Activated CD4-positive, alpha-beta memory T cell treated with anti-CD3 and anti-CD28 coated beads for 36 hours (primary cell): ENCODE results near the gene SMARCC2. TPM values are rescaled to one million over a fixed set of nuclear protein-coding genes. Genes with fewer than 3 reads are reported as not detected.

Experiments
- CTCF ChIA-PET: fragments of 350-600 bp; sonication (Branson Sonifier 250); formaldehyde crosslinking; loops from one replicate; lab custom pipeline; 2021; ENCODE audit warnings: antibody characterized with exemption, inconsistent platforms; lab: Charles Lee
- POLR2A ChIA-PET: fragments of 350-600 bp; sonication (Branson Sonifier 250); formaldehyde crosslinking; loops from one replicate; lab custom pipeline; 2021; ENCODE audit warnings: antibody characterized with exemption; lab: Charles Lee
- DNase-seq: peaks from one replicate; pipeline ENCODE4 v3.0.0-alpha.2; 2020
- H3K27ac Mint-ChIP-seq: one replicate; pipeline ENCODE4 v1.8.0; 2021; ENCODE audit warnings: mixed read lengths
- H3K27me3 Mint-ChIP-seq: one replicate; pipeline ENCODE4 v1.8.0; 2021; ENCODE audit warnings: mixed read lengths
- H3K36me3 Mint-ChIP-seq: one replicate; pipeline ENCODE4 v1.8.0; 2021; ENCODE audit warnings: mixed read lengths
- H3K4me1 Mint-ChIP-seq: one replicate; pipeline ENCODE4 v1.8.0; 2021; ENCODE audit warnings: low read depth, mixed read lengths
- H3K4me3 Mint-ChIP-seq: one replicate; pipeline ENCODE4 v1.8.0; 2021; ENCODE audit warnings: mild to moderate bottlenecking, mixed read lengths
- H3K9me3 Mint-ChIP-seq: one replicate; pipeline ENCODE4 v1.8.0; 2021; ENCODE audit warnings: mixed read lengths
- intact Hi-C: fragments of 100-400 bp; cut with micrococcal nuclease; formaldehyde crosslinking; loops from one replicate; pipeline ENCODE4 v1.15.1; 2023
- total RNA-seq, 2 experiments: library from RNA; stranded (reverse); gene quantifications; one replicate each; pipeline ENCODE4 v1.2.3, GENCODE V29; 2021

The SMARCC2 gene
- total RNA-seq, 2 experiments from 2014 or later, result 96.4 to 103 TPM

DNA sequence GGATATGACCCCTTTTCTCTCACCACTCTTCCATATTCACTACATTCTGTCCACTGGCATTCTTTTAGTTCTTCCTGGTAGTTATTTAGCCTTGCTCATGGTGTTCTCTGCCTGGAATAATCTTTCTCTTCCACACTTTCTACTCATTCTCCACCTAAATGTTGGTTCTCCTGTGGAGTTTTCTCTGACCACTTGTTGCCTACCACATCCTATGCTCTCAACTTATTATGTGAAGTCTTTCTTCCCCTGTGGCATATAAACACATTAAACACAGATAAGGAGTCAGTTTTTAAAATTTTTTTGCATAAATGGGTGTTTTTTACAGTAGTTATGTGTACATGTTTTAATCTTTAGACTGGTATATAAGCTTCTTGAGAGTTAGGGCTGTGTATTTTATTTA is 3.3 kb upstream of the SMARCC2 start:
- Mint-ChIP-seq H3K27me3 (no peaks in the 10 kb centered on the region), H3K4me1 (peaks cover 23% of the 10 kb centered on the region), H3K4me3 (no peak overlapping the region), H3K9me3 (no peaks in the 10 kb centered on the region), H3K27ac (no peak overlapping the region), H3K36me3 (peaks cover 6% of the 10 kb centered on the region)
- intact Hi-C loops, result loop anchor here (2.0 kb wide), 2 partner anchors 74 to 108 kb away; partner anchors contain the start of genes COQ10A and CS
- ChIA-PET CTCF (interaction anchor here (0.6 to 6.3 kb wide), 14 partner anchors 14 to 311 kb away, joined by 3 to 168 read pairs (median 4); partner anchors contain the start of genes ESYT1, RNF41, RPL41 and ZC3H10), POLR2A (no interaction called here)
- no peak for DNase-seq

DNA sequence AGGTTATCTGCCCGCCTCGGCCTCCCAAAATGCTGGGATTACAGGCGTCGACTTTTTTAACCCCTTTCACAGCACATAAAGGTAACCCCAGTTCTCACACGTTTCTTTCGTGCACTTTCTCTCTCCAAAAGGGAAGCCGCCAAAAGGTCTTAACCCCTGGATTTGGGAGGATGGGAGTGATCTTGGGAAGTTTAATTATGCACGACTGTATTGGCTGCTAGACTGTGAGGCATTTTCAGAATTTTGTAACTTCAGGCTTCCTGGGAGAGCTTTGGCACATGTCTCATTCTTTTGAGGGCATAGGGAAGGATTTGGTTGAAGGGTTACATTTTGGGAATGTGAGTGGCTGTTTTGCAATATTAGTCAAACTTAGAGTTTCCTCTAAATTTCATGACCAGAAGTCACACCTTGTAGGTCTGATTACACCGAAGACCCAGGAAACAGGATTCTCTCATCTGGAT is 1.4 kb upstream of the SMARCC2 start:
- Mint-ChIP-seq H3K4me1 (peaks cover 34% of the 10 kb centered on the region), H3K27me3 (no peaks in the 10 kb centered on the region), H3K4me3 (peak overlapping the region; percentile 86), H3K9me3 (no peaks in the 10 kb centered on the region), H3K36me3 (peaks cover 11% of the 10 kb centered on the region), H3K27ac (peak overlapping the region; percentile 95)
- ChIA-PET POLR2A (interaction anchor here (1.8 to 4.4 kb wide), 5 partner anchors 31 to 72 kb away, joined by 5 to 54 read pairs (median 17); partner anchors contain the start of genes ESYT1, MYL6, RNF41 and RPL41), CTCF (interaction anchor here (1.2 to 6.3 kb wide), 10 partner anchors 15 to 307 kb away, joined by 3 to 168 read pairs (median 11); partner anchors contain the start of genes ESYT1, RNF41, RPL41 and ZC3H10)
- DNase-seq, result no peak
- intact Hi-C loops, result no loop called here

DNA sequence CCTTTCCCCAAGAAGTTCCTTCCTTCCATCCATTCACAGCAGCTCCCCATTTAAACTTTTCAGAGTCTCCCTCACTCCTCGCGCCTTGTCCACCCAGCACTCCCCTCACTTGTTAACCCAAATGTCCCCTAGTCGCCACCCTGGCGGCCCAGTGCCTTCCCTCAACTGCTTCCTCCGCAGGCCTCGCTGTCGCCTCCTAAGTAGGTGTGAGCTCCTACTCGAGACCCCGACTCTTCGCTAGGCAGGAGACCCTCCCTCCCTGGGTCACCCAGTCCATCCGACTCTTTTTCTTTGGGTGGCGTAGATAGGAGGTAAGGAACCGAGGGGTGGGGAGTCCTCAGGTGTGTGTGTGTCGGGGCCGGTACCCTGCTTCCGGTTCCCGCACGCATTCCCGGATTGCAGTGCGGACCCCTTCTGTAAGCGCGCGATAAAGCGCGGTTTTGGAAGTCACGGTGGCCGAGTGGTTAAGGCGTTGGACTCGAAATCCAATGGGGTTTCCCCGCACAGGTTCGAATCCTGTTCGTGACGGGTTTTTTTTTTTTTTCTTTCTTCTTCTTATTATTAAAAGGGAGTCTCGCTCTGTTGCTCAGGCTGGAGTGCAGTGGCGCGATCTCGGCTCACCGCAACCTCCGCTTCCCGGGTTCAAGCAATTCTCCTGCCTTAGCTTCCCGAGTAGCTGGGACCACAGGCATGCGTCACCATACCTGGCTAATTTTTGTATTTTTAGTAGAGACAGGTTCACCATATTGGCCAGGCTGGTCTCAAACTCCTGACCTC is 823 bp upstream of the SMARCC2 start:
- peaks cover 35% of the 10 kb centered on the region for H3K4me1 Mint-ChIP-seq
- ChIA-PET POLR2A (interaction anchor here (0.6 to 4.4 kb wide), 16 partner anchors 13 to 148 kb away, joined by 3 to 54 read pairs (median 5); partner anchors contain the start of genes CS, ESYT1, IL23A and MYL6), CTCF (interaction anchor here (0.7 to 6.3 kb wide), 41 partner anchors 10 to 451 kb away, joined by 3 to 168 read pairs (median 6); partner anchors contain the start of genes ANKRD52, COQ10A, ESYT1 and MYL6)
- peak; percentile 91 for DNase-seq
- no peaks in the 10 kb centered on the region for H3K27me3 Mint-ChIP-seq
- H3K36me3 Mint-ChIP-seq, result peaks cover 12% of the 10 kb centered on the region
- peak overlapping the region; percentile 86 for H3K4me3 Mint-ChIP-seq
- H3K27ac Mint-ChIP-seq, result peak overlapping the region; percentile 95
- intact Hi-C loops, result loop anchor here (1.0 to 2.0 kb wide), 2 partner anchors 38 to 143 kb away; partner anchors contain the start of gene MYL6B
- H3K9me3 Mint-ChIP-seq, result no peaks in the 10 kb centered on the region

DNA sequence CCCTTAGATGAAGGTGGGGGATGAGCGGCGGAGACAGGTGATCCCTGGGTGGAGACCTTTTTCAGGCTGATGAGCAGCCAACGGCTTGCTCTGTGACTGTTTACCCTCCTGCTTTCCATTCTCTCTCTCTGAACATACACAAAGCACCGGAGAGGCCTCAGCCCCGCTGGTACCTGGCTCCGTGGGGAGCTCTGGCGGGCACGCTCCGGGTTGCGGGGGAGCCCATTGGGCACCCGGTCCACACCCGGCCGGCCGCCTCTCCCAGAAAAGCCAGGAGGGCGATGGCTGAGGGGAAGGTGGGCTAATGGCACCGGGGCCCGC is 545 bp downstream of the SMARCC2 start:
- CTCF ChIA-PET, result interaction anchor here (0.7 to 6.3 kb wide), 26 partner anchors 9 to 450 kb away, joined by 3 to 168 read pairs (median 6); partner anchors contain the start of genes ANKRD52, COQ10A, ESYT1 and MYL6
- POLR2A ChIA-PET, result interaction anchor here (0.6 to 4.4 kb wide), 14 partner anchors 14 to 491 kb away, joined by 3 to 54 read pairs (median 6); partner anchors contain the start of genes ANKRD52, CNPY2, COQ10A and CS
- intact Hi-C loops, result loop anchor here (1.0 to 2.0 kb wide), 4 partner anchors 36 to 142 kb away; partner anchors contain the start of genes MYL6B and ZC3H10
- peaks cover 21% of the 10 kb centered on the region for H3K36me3 Mint-ChIP-seq
- peak overlapping the region; percentile 87 for H3K4me3 Mint-ChIP-seq
- peaks cover 35% of the 10 kb centered on the region for H3K4me1 Mint-ChIP-seq
- DNase-seq, result no peak
- H3K9me3 Mint-ChIP-seq, result no peaks in the 10 kb centered on the region
- H3K27ac Mint-ChIP-seq, result peak overlapping the region; percentile 87
- H3K27me3 Mint-ChIP-seq, result no peaks in the 10 kb centered on the region

DNA sequence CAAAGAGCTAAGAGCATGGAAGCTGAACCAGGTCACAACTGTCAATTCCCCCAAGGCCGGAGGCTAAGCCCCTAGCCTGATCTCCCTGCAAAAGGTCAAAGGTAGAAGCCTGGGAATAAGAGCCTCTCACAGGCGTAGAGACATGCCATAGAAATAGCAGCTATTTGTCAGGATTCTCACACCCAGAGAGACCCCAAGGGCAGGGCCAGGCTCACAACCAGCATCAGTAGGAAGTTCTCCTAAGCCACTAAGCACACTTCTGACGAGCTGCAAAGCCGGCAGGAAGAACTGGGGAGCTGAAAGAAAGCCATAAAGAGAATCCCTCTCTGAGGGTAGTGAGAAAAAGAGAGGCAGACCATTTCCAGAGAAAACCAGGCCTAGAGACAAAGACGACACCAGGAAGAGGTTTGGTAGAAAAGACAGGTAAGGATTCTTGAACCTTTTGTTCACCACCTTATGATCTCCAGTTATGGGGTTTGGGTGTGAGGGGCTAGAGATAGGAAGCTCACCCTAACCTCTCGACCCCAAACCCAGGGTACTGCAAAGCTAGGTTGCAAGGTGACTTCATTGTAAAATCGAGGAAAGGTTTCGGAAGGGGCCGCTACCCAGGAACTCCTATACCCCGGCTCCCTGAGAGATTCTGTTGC is 1.0 kb downstream of the SMARCC2 start:
- Mint-ChIP-seq H3K27ac (peak overlapping the region; percentile 87), H3K27me3 (no peaks in the 10 kb centered on the region), H3K36me3 (peaks cover 23% of the 10 kb centered on the region), H3K4me3 (peak overlapping the region; percentile 87), H3K4me1 (peaks cover 32% of the 10 kb centered on the region), H3K9me3 (no peaks in the 10 kb centered on the region)
- ChIA-PET CTCF (interaction anchor here (0.9 to 6.3 kb wide), 14 partner anchors 8 to 260 kb away, joined by 3 to 168 read pairs (median 13); partner anchors contain the start of genes ANKRD52, ESYT1, MYL6 and MYL6B), POLR2A (interaction anchor here (0.7 to 4.4 kb wide), 11 partner anchors 13 to 128 kb away, joined by 3 to 54 read pairs (median 7); partner anchors contain the start of genes ANKRD52, CNPY2, COQ10A and MYL6)
- no peak for DNase-seq
- intact Hi-C loops, result loop anchor here (1.0 to 2.0 kb wide), 3 partner anchors 62 to 141 kb away; partner anchors contain the start of gene ZC3H10

DNA sequence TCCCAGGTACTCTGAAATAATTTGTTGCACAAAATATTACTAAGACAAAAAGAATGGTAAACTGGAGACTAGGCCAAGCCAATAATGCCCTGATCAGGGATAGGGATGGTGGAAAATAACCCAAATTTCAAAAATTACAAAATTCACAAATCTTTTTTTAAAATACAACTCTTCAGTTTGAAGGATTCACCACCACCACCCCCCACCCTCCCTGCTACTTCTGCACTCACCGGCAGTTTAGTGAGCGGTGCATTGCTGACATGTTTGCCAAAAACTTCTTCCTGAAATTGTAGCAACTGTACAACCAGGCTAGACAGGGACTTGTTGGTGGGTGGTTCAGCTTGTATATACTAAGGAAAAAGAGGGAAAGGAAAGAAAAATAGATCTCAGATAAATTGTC is 2.3 kb downstream of the SMARCC2 start:
- Mint-ChIP-seq H3K27me3 (no peaks in the 10 kb centered on the region), H3K4me3 (no peak overlapping the region), H3K9me3 (no peaks in the 10 kb centered on the region), H3K4me1 (peaks cover 29% of the 10 kb centered on the region), H3K36me3 (peaks cover 25% of the 10 kb centered on the region), H3K27ac (peak overlapping the region; percentile 87)
- ChIA-PET POLR2A (interaction anchor here (1.5 to 4.4 kb wide), 2 partner anchors 22 to 69 kb away, joined by 3 to 54 read pairs; partner anchors contain the start of genes RPL41 and ZC3H10), CTCF (interaction anchor here (1.5 to 6.3 kb wide), 5 partner anchors 26 to 71 kb away, joined by 6 to 168 read pairs (median 50); partner anchors contain the start of genes ANKRD52, ESYT1, MYL6 and RNF41)
- no peak for DNase-seq
- intact Hi-C loops, result no loop called here

DNA sequence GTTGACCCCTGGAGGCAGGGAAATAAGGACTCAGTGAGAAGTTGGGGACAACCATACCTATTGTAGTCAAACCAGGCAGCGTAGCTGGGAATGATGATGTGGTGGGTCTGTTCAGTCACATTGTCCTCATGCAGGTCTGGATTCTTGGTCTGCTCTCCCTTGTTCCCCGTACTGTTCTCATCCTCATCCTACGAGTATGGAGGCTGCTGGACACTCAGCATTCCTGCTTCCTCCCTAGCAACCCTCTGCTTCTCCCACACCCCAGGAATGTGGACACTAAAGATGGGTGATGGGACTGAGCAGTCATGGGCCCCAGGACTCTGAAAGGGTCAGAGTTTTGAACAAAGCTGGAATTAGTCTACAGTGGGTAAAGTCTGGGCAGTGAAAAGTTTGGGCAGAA is 10.9 kb downstream of the SMARCC2 start:
- no peaks in the 10 kb centered on the region for H3K9me3 Mint-ChIP-seq
- no peak overlapping the region for H3K4me3 Mint-ChIP-seq
- no peak for DNase-seq
- ChIA-PET CTCF (interaction anchor here (0.9 kb wide), 1 partner anchor 11 kb away, joined by 3 read pairs; the partner anchor contains the start of gene SMARCC2), POLR2A (interaction anchor here (1.0 kb wide), 1 partner anchor 12 kb away, joined by 4 read pairs; no protein-coding TSS in a partner anchor)
- intact Hi-C loops, result no loop called here
- H3K27ac Mint-ChIP-seq, result no peak overlapping the region
- H3K36me3 Mint-ChIP-seq, result peaks cover 56% of the 10 kb centered on the region
- H3K4me1 Mint-ChIP-seq, result no peaks in the 10 kb centered on the region
- H3K27me3 Mint-ChIP-seq, result no peaks in the 10 kb centered on the region

DNA sequence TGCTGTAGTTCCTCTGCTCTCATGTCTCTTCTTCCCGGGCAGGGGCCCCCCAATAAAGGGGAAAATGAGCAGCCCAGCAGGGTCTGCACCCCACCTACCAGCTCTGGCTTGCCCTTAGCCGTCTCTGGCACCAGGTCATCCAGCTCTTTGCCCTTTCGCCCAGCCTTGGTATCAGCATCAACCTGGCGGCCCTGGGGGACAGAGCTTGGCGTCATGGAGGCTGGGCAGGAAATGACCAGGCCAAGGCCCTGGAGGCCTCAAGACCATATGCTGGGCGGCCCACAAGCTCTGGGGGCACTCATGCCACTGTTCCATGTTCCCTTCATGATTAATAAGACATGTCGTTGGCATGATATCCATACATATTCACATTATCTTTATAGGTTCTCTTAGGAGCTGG is 16.4 kb downstream of the SMARCC2 start:
- ChIA-PET POLR2A (interaction anchor here (0.6 to 1.0 kb wide), 4 partner anchors 15 to 84 kb away, joined by 3 to 4 read pairs (median 3); partner anchors contain the start of gene SMARCC2), CTCF (interaction anchor here (1.0 to 2.5 kb wide), 2 partner anchors 17 to 94 kb away, joined by 4 to 10 read pairs; partner anchors contain the start of gene SMARCC2)
- Mint-ChIP-seq H3K9me3 (no peaks in the 10 kb centered on the region), H3K27ac (no peak overlapping the region), H3K27me3 (no peaks in the 10 kb centered on the region), H3K4me1 (no peaks in the 10 kb centered on the region), H3K4me3 (no peak overlapping the region), H3K36me3 (peaks cover 46% of the 10 kb centered on the region)
- intact Hi-C loops, result no loop called here
- no peak for DNase-seq

DNA sequence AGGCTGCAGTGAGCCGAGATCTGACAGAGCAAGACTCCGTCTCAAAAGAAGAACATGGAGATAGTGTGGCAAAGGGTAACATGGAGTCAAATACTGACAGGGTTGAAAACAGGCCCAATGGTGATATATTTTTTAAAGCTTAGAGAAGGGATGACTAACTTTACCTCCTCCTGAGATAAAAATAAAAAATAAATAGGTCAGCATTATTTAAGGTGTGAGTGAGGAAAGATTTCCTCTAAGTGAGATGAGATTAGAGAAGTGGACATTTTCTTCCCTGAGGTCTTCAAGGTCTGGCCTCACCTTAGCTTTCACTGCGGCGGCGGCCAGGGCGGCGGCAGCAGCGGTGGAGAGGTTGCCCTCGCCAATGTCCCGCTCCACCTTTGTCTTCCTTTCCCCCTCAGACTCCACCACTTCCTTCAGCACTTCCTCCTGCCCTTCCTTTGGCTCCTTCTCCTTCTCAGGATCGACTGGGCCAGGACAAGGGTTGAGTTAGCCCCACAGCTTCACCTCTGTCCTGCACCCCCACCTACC is 20.0 kb downstream of the SMARCC2 start:
- ChIA-PET CTCF (interaction anchor here (0.9 kb wide), 1 partner anchor 20 kb away, joined by 4 read pairs; the partner anchor contains the start of gene SMARCC2), POLR2A (interaction anchor here (1.0 kb wide), 1 partner anchor 8 kb away, joined by 3 read pairs; no protein-coding TSS in a partner anchor)
- intact Hi-C loops, result no loop called here
- no peak overlapping the region for H3K27ac Mint-ChIP-seq
- DNase-seq, result no peak
- no peak overlapping the region for H3K4me3 Mint-ChIP-seq
- H3K36me3 Mint-ChIP-seq, result peaks cover 43% of the 10 kb centered on the region
- no peaks in the 10 kb centered on the region for H3K27me3 Mint-ChIP-seq
- H3K4me1 Mint-ChIP-seq, result no peaks in the 10 kb centered on the region
- H3K9me3 Mint-ChIP-seq, result no peaks in the 10 kb centered on the region

DNA sequence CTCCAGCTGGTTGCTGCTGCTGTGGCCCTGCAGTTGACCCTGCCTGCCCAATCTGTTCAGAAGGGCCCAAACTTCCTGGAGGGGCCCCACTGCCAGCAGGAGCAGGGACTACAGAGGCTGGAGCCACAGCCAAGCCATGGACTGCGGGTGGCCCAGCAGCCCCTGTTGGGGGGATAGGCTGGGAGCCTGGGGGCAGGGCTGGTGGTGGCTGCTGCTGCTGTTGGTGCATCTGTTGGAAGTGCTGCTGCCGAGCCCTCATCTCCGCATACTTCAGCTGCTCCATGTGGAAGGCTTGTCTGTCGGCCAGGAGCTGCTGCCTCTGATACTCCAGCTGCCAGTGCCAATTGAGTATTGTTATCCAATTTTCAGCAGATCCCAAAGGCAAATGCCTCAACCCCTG is 23.9 kb downstream of the SMARCC2 start:
- no peak for DNase-seq
- Mint-ChIP-seq H3K27me3 (no peaks in the 10 kb centered on the region), H3K9me3 (no peaks in the 10 kb centered on the region), H3K4me3 (no peak overlapping the region), H3K36me3 (peaks cover 53% of the 10 kb centered on the region), H3K4me1 (peaks cover 19% of the 10 kb centered on the region), H3K27ac (no peak overlapping the region)
- CTCF ChIA-PET, result no interaction called here
- POLR2A ChIA-PET, result interaction anchor here (1.0 to 1.2 kb wide), 3 partner anchors 13 to 46 kb away, joined by 3 to 4 read pairs (median 4); no protein-coding TSS in a partner anchor
- intact Hi-C loops, result no loop called here
